H1 (cell line): Measurements from ENCODE around the gene DTD1. TPM values are rescaled to one million over a fixed set of nuclear protein-coding genes. Genes with fewer than 3 reads are reported as not detected.

Experiments used
- CTCF ChIA-PET: fragments of 300-600 bp; sonication (Branson Sonifier 250); formaldehyde crosslinking; loops from one replicate; lab custom pipeline; 2021; ENCODE audit not compliant: partially characterized antibody; lab: Charles Lee
- POLR2A ChIA-PET: fragments of 300-600 bp; sonication (Branson Sonifier 250); formaldehyde crosslinking; loops from one replicate; lab custom pipeline; 2021; ENCODE audit warnings: inconsistent platforms; ENCODE audit not compliant: partially characterized antibody; lab: Charles Lee
- DNase-seq, 2 experiments: peaks; one replicate each; pipeline versions ENCODE4 v3.0.0 to v3.0.0-alpha.2; 2010 to 2022; ENCODE audit warnings: low spot score in 2 of 2, low read depth in 1 of 2, mixed read lengths in 1 of 2
- FAIRE-seq: peaks from 2 replicates; lab custom pipeline; 2011; peaks lifted over from hg19 to GRCh38; lab: Jason Lieb, UNC
- H2AFZ ChIP-seq: 2 replicates; pipeline ENCODE4 v1.8.1; 2012; ENCODE audit warnings: low read length, inconsistent platforms
- H2AK5ac ChIP-seq: 2 replicates; pipeline ENCODE4 v1.6.1; 2013; ENCODE audit warnings: low read depth, low read length
- H2BK120ac ChIP-seq: replicated peaks from 2 replicates; pipeline ENCODE3; 2013; ENCODE audit warnings: low read depth, low read length, inconsistent platforms
- H2BK12ac ChIP-seq: 2 replicates; pipeline ENCODE4 v1.6.1; 2013; ENCODE audit warnings: low read depth, low read length
- H2BK15ac ChIP-seq: 2 replicates; pipeline ENCODE4 v1.6.1; 2013; ENCODE audit warnings: low read length
- H2BK20ac ChIP-seq: 2 replicates; pipeline ENCODE4 v1.6.1; 2013; ENCODE audit warnings: low read length
- H2BK5ac ChIP-seq: 2 replicates; pipeline ENCODE4 v1.6.1; 2013; ENCODE audit warnings: low read depth, low read length
- H3K14ac ChIP-seq: 2 replicates; pipeline ENCODE4 v1.6.1; 2013; ENCODE audit warnings: inconsistent platforms; ENCODE audit not compliant: insufficient read length
- H3K18ac ChIP-seq: 2 replicates; pipeline ENCODE4 v1.6.1; 2013; ENCODE audit warnings: low read length; ENCODE audit errors: extremely low read depth
- H3K23ac ChIP-seq: 2 replicates; pipeline ENCODE4 v1.6.1; 2013; ENCODE audit warnings: inconsistent platforms; ENCODE audit not compliant: insufficient read length
- H3K23me2 ChIP-seq: 2 replicates; pipeline ENCODE4 v1.6.1; 2013; ENCODE audit warnings: low read depth, low read length
- H3K27ac ChIP-seq: 2 replicates; pipeline ENCODE4 v1.6.1; 2011; ENCODE audit warnings: low read depth, low read length, inconsistent platforms
- H3K27me3 ChIP-seq, 4 experiments: replicated peaks in 1 of 4; 1 replicate in 1 of 4; 2 replicates in 3 of 4; pipeline versions ENCODE4 v1.6.1 to v1.8.1; 2011 to 2013; ENCODE audit warnings: low read length in 3 of 4, mild to moderate bottlenecking in 3 of 4, inconsistent platforms in 2 of 4, mixed read lengths in 2 of 4, moderate library complexity in 1 of 4; ENCODE audit not compliant: control insufficient read depth in 3 of 4, insufficient read depth in 3 of 4; ENCODE audit errors: extremely low read depth in 1 of 4
- H3K36me3 ChIP-seq, 4 experiments: 2 replicates each; pipeline versions ENCODE4 v1.6.1 to v1.8.1; 2011 to 2013; ENCODE audit warnings: mild to moderate bottlenecking in 4 of 4, low read length in 3 of 4, moderate library complexity in 2 of 4, control low read depth in 1 of 4, inconsistent platforms in 1 of 4; ENCODE audit not compliant: insufficient read depth in 4 of 4, control insufficient read depth in 2 of 4
- H3K4ac ChIP-seq: replicated peaks from 2 replicates; pipeline ENCODE3; 2013; ENCODE audit warnings: low read length, low read depth, mixed read lengths, inconsistent platforms; ENCODE audit not compliant: insufficient read length
- H3K4me1 ChIP-seq, 4 experiments: replicated peaks in 1 of 4; 1 replicate in 1 of 4; 2 replicates in 3 of 4; pipeline versions ENCODE4 v1.6.1 to v1.8.1; 2011 to 2013; ENCODE audit warnings: low read length in 3 of 4, inconsistent platforms in 2 of 4, mixed read lengths in 1 of 4; ENCODE audit not compliant: insufficient read depth in 4 of 4, control insufficient read depth in 3 of 4
- H3K4me2 ChIP-seq, 2 experiments: 2 replicates each; pipeline versions ENCODE4 v1.6.1 to v1.8.1; 2011 to 2013; ENCODE audit warnings: low read depth in 2 of 2, low read length in 2 of 2, control low read depth in 1 of 2, inconsistent platforms in 1 of 2, mild to moderate bottlenecking in 1 of 2; ENCODE audit not compliant: insufficient read depth in 1 of 2
- H3K4me3 ChIP-seq, 4 experiments: fragments of 200-600, 300-600 bp in 1 of 4; sonication (generic), shearing (Covaris generic), sonication (Bioruptor Twin) in 1 of 4; 2 replicates each; pipeline versions ENCODE4 v1.5.1 to v1.8.1; 2011 to 2016; ENCODE audit warnings: low read length in 4 of 4, low read depth in 3 of 4, control low read depth in 2 of 4, inconsistent platforms in 2 of 4, mild to moderate bottlenecking in 2 of 4, mixed read lengths in 1 of 4, moderate library complexity in 1 of 4; ENCODE audit not compliant: insufficient read depth in 2 of 4; ENCODE audit errors: extremely low read depth in 1 of 4
- H3K56ac ChIP-seq: replicated peaks from 2 replicates; pipeline ENCODE3; 2013; ENCODE audit warnings: low read depth, mild to moderate bottlenecking, mixed read lengths, low read length, inconsistent platforms; ENCODE audit not compliant: insufficient read length
- H3K79me1 ChIP-seq: 2 replicates; pipeline ENCODE4 v1.6.1; 2013; ENCODE audit warnings: low read depth, low read length, control low read depth
- H3K79me2 ChIP-seq, 2 experiments: 2 replicates each; pipeline versions ENCODE4 v1.6.1 to v1.8.1; 2012 to 2013; ENCODE audit warnings: low read length in 2 of 2, mild to moderate bottlenecking in 2 of 2, inconsistent platforms in 1 of 2; ENCODE audit not compliant: insufficient read depth in 2 of 2, control insufficient read depth in 1 of 2
- H3K9ac ChIP-seq, 4 experiments: replicated peaks in 1 of 4; 1 replicate in 1 of 4; 2 replicates in 3 of 4; pipeline versions ENCODE4 v1.6.1 to v1.8.1; 2011 to 2013; ENCODE audit warnings: low read depth in 3 of 4, low read length in 3 of 4, control low read depth in 2 of 4, mild to moderate bottlenecking in 2 of 4, moderate library complexity in 2 of 4, inconsistent platforms in 1 of 4; ENCODE audit errors: extremely low read depth in 1 of 4
- H3K9me3 ChIP-seq, 2 experiments: 2 replicates each; pipeline versions ENCODE4 v1.6.1 to v1.8.1; 2012 to 2013; ENCODE audit warnings: mild to moderate bottlenecking in 2 of 2, moderate library complexity in 2 of 2, control low read depth in 1 of 2, inconsistent platforms in 1 of 2, low read depth in 1 of 2, low read length in 1 of 2, mixed read lengths in 1 of 2; ENCODE audit not compliant: insufficient read depth in 2 of 2
- H4K20me1 ChIP-seq, 2 experiments: replicated peaks in 1 of 2; 2 replicates each; pipeline versions ENCODE3 to v1.8.1; 2011 to 2013; ENCODE audit warnings: inconsistent platforms in 2 of 2, low read length in 2 of 2, mild to moderate bottlenecking in 1 of 2; ENCODE audit not compliant: insufficient read depth in 2 of 2, control insufficient read depth in 1 of 2
- H4K5ac ChIP-seq: 2 replicates; pipeline ENCODE4 v1.6.1; 2013; ENCODE audit warnings: low read length, low read depth, mixed read lengths, inconsistent platforms; ENCODE audit not compliant: insufficient read length
- H4K8ac ChIP-seq: 2 replicates; pipeline ENCODE4 v1.8.0; 2013; ENCODE audit warnings: mild to moderate bottlenecking, moderate library complexity, low read length, inconsistent platforms; ENCODE audit not compliant: insufficient read depth; ENCODE audit errors: extremely low read depth
- H4K91ac ChIP-seq: replicated peaks from 2 replicates; pipeline ENCODE3; 2013; ENCODE audit warnings: low read length, mixed read lengths, inconsistent platforms; ENCODE audit not compliant: insufficient read length
- CBX8 ChIP-seq: fragments of 300-800, 300-1000 bp; sonication (generic); IDR thresholded peaks from 2 replicates; pipeline ENCODE4 v1.7.1; 2016; ENCODE audit warnings: low read depth, low read length, borderline replicate concordance
- CEBPB ChIP-seq: IDR thresholded peaks from 2 replicates; pipeline ENCODE4 v1.6.1; 2012; ENCODE audit warnings: low read depth, low read length
- EGR1 ChIP-seq: IDR thresholded peaks from 2 replicates; pipeline ENCODE4 v1.6.1; 2011; ENCODE audit warnings: low read depth, low read length, borderline replicate concordance
- FOSL1 ChIP-seq: IDR thresholded peaks from 2 replicates; pipeline ENCODE4 v1.6.1; 2011; ENCODE audit warnings: mild to moderate bottlenecking, low read depth, low read length, moderate library complexity; ENCODE audit not compliant: insufficient read depth
- HDAC2 ChIP-seq, 2 experiments: fragments of 300-600 bp in 1 of 2; sonication (generic) in 1 of 2; IDR thresholded peaks; 2 replicates each; pipeline ENCODE4 v1.6.1; 2011 to 2012; ENCODE audit warnings: low read depth in 2 of 2, low read length in 2 of 2, mild to moderate bottlenecking in 2 of 2, moderate library complexity in 2 of 2, borderline replicate concordance in 1 of 2, inconsistent platforms in 1 of 2
- KDM1A ChIP-seq: fragments of 200-600, 300-600 bp; sonication (generic); IDR thresholded peaks from 2 replicates; pipeline ENCODE4 v1.7.1; 2016; ENCODE audit warnings: mild to moderate bottlenecking, low read length, borderline replicate concordance
- MAFK ChIP-seq: IDR thresholded peaks from 2 replicates; pipeline ENCODE4 v1.6.1; 2012; ENCODE audit warnings: low read depth, mild to moderate bottlenecking, improper control_type of control experiment, low read length
- POU5F1 ChIP-seq: IDR thresholded peaks from 2 replicates; pipeline ENCODE4 v1.6.1; 2011; ENCODE audit warnings: low read depth, mild to moderate bottlenecking, low read length, moderate library complexity
- RNF2 ChIP-seq: fragments of 200-900, 300-1000 bp; sonication (generic); IDR thresholded peaks from 2 replicates; pipeline ENCODE4 v1.7.1; 2016; ENCODE audit warnings: borderline replicate concordance, low read depth, mild to moderate bottlenecking, antibody characterized with exemption, low read length; ENCODE audit not compliant: poor library complexity, severe bottlenecking; ENCODE audit errors: missing control alignments
- SIRT6 ChIP-seq: IDR thresholded peaks from one replicate; pipeline ENCODE4 v1.7.1; 2012; ENCODE audit warnings: low read length, inconsistent platforms
- SP2 ChIP-seq: IDR thresholded peaks from 2 replicates; pipeline ENCODE4 v1.6.1; 2012; ENCODE audit warnings: mild to moderate bottlenecking, low read length, inconsistent platforms
- WGBS, 2 experiments: shearing (Covaris generic) in 1 of 2; methylation state at CpG; one replicate each; pipeline versions ENCODE4 v1.1.6 to v1.1.7; 2013 to 2015; ENCODE audit warnings: low lambda C conversion rate in 2 of 2, mixed read lengths in 2 of 2, inconsistent platforms in 1 of 2, low coverage in 1 of 2, missing lambda C conversion rate in 1 of 2; ENCODE audit not compliant: insufficient replicate concordance in 2 of 2, insufficient coverage in 1 of 2, insufficient read length in 1 of 2; ENCODE audit errors: extremely low coverage in 1 of 2, missing lambda C conversion rate in 1 of 2; 5-methylcytosine and 5-hydroxymethylcytosine counted together
- polyA plus RNA-seq, 7 experiments: library from polyadenylated mRNA; depleted of rRNA in 3 of 7; stranded (reverse) in 5 of 7; unstranded in 2 of 7; fragments of >200 nt in 5 of 7; fragments of 200-250 nt in 2 of 7; gene quantifications; 1 replicate in 5 of 7; 2 replicates in 1 of 7; 4 replicates in 1 of 7; pipeline versions ENCODE4 v1.2.1 to v1.2.3, GENCODE V29; 2011 to 2013; ENCODE audit warnings: missing spikeins in 2 of 7, mixed read lengths in 2 of 7
- total RNA-seq: library from RNA; stranded (reverse); fragmentation: NEBNext Ultra II Directional; extraction: Animal tissue kit (Norgen Biotek cat#: 25700); gene quantifications from 2 replicates; pipeline ENCODE4 v1.2.1, GENCODE V29; 2021

The DTD1 gene
- total and polyA plus RNA-seq, 2 of the 8 experiments (the other 6 are each of a cell fraction or from before 2014, with no cell fraction given): 49.7 to 66.6 TPM

- Histone ChIP-seq H2BK12ac (no peak overlapping the region), H3K4me1 (no peaks in the 10 kb centered on the region), H3K4ac (no peak overlapping the region), H2BK20ac (no peak overlapping the region), H3K14ac (no peak overlapping the region), H2BK15ac (no peak overlapping the region), H3K23ac (no peak overlapping the region), H3K36me3 (no peaks in the 10 kb centered on the region), H2AK5ac (no peak overlapping the region), H4K8ac (no peak overlapping the region), H3K18ac (no peak overlapping the region), H3K56ac (no peak overlapping the region), H2BK120ac (no peak overlapping the region), H3K9ac (no peak overlapping the region), H4K20me1 (no peaks in the 10 kb centered on the region), H3K23me2 (no peaks in the 10 kb centered on the region), H3K4me2 (no peak overlapping the region), H2AFZ (no peak overlapping the region), H3K9me3 (no peaks in the 10 kb centered on the region), H3K4me3 (no peak overlapping the region), H2BK5ac (no peak overlapping the region), H3K79me1 (no peaks in the 10 kb centered on the region; the same call in 1 of the 2 replicates), H3K27ac (no peak overlapping the region), H4K5ac (no peak overlapping the region), H3K27me3 (no peaks in the 10 kb centered on the region; a peak in 1 of 7 replicates), H4K91ac (no peak overlapping the region), H3K79me2 (no peaks in the 10 kb centered on the region)
- ChIA-PET POLR2A (no interaction called here), CTCF (interaction anchor here (0.8 kb wide), 2 partner anchors 10 to 25 kb away, joined by 3 read pairs; no protein-coding TSS in a partner anchor)
- TF ChIP-seq EGR1 (no peak), FOSL1 (no peak), CEBPB (no peak), KDM1A (no peak), SIRT6 (no peak), CBX8 (no peak), HDAC2 (IDR thresholded peaks at IDR 0.05; ENCODE audit: borderline replicate concordance in 1 of 2, low read depth in 2 of 2, low read length in 2 of 2) (no peak), SP2 (no peak), RNF2 (no peak), MAFK (no peak), POU5F1 (no peak)
- FAIRE-seq (no peak), DNase-seq (no peak)
- 74% methylated on average over 5 of the region's 5 CpGs; no CpG with 5 or more reads in 1 of the 2 experiments for WGBS, 2 experiments
Measured at GRCh38 chr20:18754030-18754652, 166.3 kb downstream of the DTD1 start.
